Ishikawa (cell line): ENCODE results near the gene PKP1.
A peak's percentile ranks its signal among the peaks of the same experiment; 100 is the strongest.

Source experiments
- CEBPB ChIP-seq: IDR thresholded peaks from 2 replicates; pipeline ENCODE4 v1.6.1; 2012
- CREB1 ChIP-seq: IDR thresholded peaks from 2 replicates; pipeline ENCODE4 v1.6.1; 2012; ENCODE audit warnings: low read depth
- EGR1 ChIP-seq: IDR thresholded peaks from 2 replicates; pipeline ENCODE4 v1.6.1; 2012
- EP300 ChIP-seq: IDR thresholded peaks from 2 replicates; pipeline ENCODE4 v1.6.1; 2012; ENCODE audit warnings: borderline replicate concordance
- FOXM1 ChIP-seq: IDR thresholded peaks from 2 replicates; pipeline ENCODE4 v1.6.1; 2012; ENCODE audit warnings: low read depth, borderline replicate concordance
- MAX ChIP-seq: IDR thresholded peaks from 2 replicates; pipeline ENCODE4 v1.6.1; 2012
- NFIC ChIP-seq: IDR thresholded peaks from 2 replicates; pipeline ENCODE4 v1.6.1; 2012
- RAD21 ChIP-seq: IDR thresholded peaks from 2 replicates; pipeline ENCODE4 v1.6.1; 2012; ENCODE audit warnings: low read depth
- REST ChIP-seq: IDR thresholded peaks from 2 replicates; pipeline ENCODE4 v1.6.1; 2012; ENCODE audit warnings: low read depth, mild to moderate bottlenecking
- TAF1 ChIP-seq: IDR thresholded peaks from 2 replicates; pipeline ENCODE4 v1.6.1; 2012; ENCODE audit warnings: low read depth, mild to moderate bottlenecking
- TCF12 ChIP-seq: IDR thresholded peaks from 2 replicates; pipeline ENCODE4 v1.6.1; 2012; ENCODE audit warnings: low read depth
- TEAD4 ChIP-seq: IDR thresholded peaks from 2 replicates; pipeline ENCODE4 v1.6.1; 2012
- YY1 ChIP-seq: IDR thresholded peaks from 2 replicates; pipeline ENCODE4 v1.6.1; 2012; ENCODE audit warnings: low read depth
- ZBTB7A ChIP-seq: IDR thresholded peaks from 2 replicates; pipeline ENCODE4 v1.6.1; 2012; ENCODE audit warnings: low read depth
- TF ChIP-seq, protein P1 (sequence below): IDR thresholded peaks from 2 replicates; pipeline ENCODE4 v1.6.1; 2012

PKP1 gene

GRCh38 chr1:201309416-201309815, 26.1 kb downstream of the PKP1 start:
- TF ChIP-seq FOXM1 = peak; percentile 41; the same call in 1 of the 2 replicates
- TF ChIP-seq RAD21 = peak; percentile 69
- TF ChIP-seq REST = no peak
- TF ChIP-seq YY1 = peak; percentile 59; the same call in 1 of the 2 replicates
- TF ChIP-seq, protein P1, sequence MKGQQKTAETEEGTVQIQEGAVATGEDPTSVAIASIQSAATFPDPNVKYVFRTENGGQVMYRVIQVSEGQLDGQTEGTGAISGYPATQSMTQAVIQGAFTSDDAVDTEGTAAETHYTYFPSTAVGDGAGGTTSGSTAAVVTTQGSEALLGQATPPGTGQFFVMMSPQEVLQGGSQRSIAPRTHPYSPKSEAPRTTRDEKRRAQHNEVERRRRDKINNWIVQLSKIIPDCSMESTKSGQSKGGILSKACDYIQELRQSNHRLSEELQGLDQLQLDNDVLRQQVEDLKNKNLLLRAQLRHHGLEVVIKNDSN = no peak; the same call in 1 of the 2 replicates
- TF ChIP-seq CREB1 = no peak
- peak; percentile 25; the same call in 1 of the 2 replicates for TF ChIP-seq CEBPB
- TF ChIP-seq MAX = peak; percentile 97
- peak; percentile 56; the same call in 1 of the 2 replicates for TF ChIP-seq EGR1
- peak; percentile 89 for TF ChIP-seq NFIC
- TF ChIP-seq TCF12 = peak; percentile 91
- TF ChIP-seq TEAD4 = peak; percentile 57; the same call in 1 of the 2 replicates
- TF ChIP-seq EP300 = peak; percentile 91

DNA sequence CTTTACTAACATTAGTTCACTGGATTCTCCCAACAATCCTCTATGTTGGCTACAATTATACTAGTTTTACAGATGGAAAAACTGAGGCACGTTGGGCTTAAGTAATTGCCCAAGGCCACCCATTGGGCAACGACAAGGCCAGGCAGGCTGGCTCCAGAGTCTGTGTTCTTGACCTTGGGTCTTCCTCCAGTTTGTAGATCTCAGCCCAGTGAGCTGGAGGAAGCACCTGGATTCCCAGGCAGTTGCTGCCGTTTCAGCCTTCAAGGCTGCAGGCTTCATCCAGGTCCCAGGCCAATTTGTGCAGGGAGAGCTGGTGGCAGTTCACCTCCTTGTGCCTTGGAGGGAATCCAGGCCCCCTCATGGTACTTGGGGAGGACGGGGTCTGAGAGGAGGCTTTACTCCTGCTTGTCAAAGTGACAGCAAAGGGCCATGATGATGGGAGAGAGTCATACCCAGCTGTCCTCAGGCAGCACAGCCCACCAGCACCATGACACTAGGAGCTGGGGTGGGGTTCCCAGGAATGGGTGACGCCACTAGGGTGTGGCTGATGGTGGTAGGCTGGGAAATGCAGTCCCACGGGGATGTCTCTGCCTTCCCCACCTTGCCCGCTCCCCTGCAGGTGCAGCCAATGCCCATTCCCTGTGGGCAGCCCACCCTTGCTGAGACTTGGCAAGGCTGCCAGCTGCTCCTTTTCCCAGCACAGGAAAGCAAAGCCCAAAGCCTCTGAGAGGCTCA, 27.1 kb downstream of the PKP1 start:
- TF ChIP-seq ZBTB7A = 0 out of 2 replicates have a peak, but pooled peaks have one; percentile 13
- TF ChIP-seq CEBPB = no peak

DNA sequence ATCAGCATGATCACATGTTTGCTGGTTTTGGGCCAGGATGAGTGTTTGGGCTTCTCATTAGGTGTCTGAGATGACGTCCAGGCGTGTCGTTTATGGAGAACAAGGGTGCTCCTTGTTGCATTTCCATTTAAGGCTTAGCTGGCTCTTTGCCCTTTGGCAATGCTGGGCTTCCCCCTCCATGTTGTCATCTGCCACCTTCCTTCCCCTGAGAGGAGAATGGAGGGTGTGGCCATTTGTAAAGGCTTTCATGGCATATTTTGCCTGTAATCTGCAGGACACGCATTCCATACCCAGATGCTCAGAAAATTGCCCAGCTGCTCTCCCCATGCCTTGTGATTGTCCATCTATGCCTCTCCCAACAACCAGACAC, 27.7 kb downstream of the PKP1 start:
- TF ChIP-seq CREB1 (no peak), EP300 (peak; percentile 88; the same call in 1 of the 2 replicates), TAF1 (no peak), CEBPB (peak; percentile 34; the same call in 1 of the 2 replicates), TCF12 (peak; percentile 94), MAX (peak; percentile 29; the same call in 1 of the 2 replicates), NFIC (peak; percentile 93), ZBTB7A (0 out of 2 replicates have a peak, but pooled peaks have one; percentile 31), TEAD4 (peak; percentile 90), FOXM1 (peak; percentile 81), EGR1 (0 out of 2 replicates have a peak, but pooled peaks have one; percentile 2), YY1 (peak; percentile 50), RAD21 (no peak), REST (no peak)
- TF ChIP-seq, protein P1 = no peak

DNA sequence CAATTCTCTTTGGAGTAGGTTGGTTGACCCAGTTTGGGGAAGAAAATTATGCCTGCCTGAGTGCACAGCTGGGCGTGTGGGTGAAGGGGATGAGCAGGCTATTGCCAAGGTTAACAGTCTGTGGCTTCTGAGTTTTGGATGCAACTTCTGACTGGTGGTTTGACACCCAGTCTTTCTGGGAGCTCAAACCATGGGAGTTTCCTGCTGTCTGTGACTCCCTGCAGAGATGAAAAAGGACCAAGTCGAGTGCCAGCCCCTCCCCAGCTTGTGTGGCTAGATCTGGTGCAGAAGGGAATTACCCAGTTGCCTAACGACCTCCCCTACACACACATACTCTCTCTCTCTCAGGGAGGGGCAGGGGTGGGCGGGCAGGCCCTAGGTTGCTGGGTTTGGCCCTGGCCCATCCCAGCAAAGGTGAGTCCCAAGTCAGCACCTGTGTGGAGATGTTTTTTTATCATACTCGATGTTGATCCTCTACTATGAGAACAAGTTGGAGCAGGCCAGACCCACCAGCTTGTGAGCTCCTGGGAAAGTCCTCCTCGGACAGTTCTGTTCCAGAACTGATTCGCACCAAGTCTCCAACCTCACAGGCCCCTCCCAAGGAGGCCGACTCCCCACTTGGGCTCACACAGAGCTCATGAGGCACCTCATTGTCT, 28.2 kb downstream of the PKP1 start:
- TF ChIP-seq TEAD4 (peak; percentile 52), FOXM1 (no peak), EP300 (peak; percentile 75)

GRCh38 chr1:201312298-201312697, 29.0 kb downstream of the PKP1 start:
- TF ChIP-seq TEAD4 (no peak), RAD21 (peak; percentile 30), TCF12 (no peak), EGR1 (no peak), ZBTB7A (no peak)

DNA sequence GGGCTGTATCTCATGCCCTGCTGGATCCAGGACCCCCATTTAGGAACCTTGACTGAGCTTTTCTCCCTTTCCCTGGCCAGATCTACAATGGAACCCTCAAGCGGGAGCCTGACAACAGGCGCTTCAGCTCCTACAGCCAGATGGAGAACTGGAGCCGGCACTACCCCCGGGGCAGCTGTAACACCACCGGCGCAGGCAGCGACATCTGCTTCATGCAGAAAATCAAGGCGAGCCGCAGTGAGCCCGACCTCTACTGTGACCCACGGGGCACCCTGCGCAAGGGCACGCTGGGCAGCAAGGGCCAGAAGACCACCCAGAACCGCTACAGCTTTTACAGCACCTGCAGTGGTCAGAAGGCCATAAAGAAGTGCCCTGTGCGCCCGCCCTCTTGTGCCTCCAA, 29.8 kb downstream of the PKP1 start:
- TF ChIP-seq TAF1 (no peak), RAD21 (no peak), FOXM1 (no peak), CEBPB (no peak)
